OCI-LY7 (cell line): ENCODE data around the gene TMEM190. TPM values are rescaled to one million over a fixed set of nuclear protein-coding genes. Genes with fewer than 3 reads are reported as not detected.

Source experiments
- BruUV-seq: library from RNA; stranded (reverse); fragments of 400-500 nt; replicated peaks from 2 replicates; lab custom pipeline; 2021; lab: Mats Ljungman, UMichigan
- CTCF ChIA-PET: fragments of 300-600 bp; sonication (Branson Sonifier 250); formaldehyde crosslinking; loops from one replicate; lab custom pipeline; 2022; ENCODE audit warnings: antibody characterized with exemption; ENCODE audit not compliant: unreplicated experiment; lab: Charles Lee
- POLR2A ChIA-PET: fragments of 300-600 bp; sonication (Branson Sonifier 250); formaldehyde crosslinking; loops from one replicate; lab custom pipeline; 2022; ENCODE audit warnings: antibody characterized with exemption; lab: Charles Lee
- DNase-seq: peaks from one replicate; pipeline ENCODE4 v3.0.0-alpha.2; 2015; ENCODE audit warnings: low spot score
- H2AFZ ChIP-seq: fragments of 200-600 bp; sonication (generic), shearing (Covaris generic); 2 replicates; pipeline ENCODE4 v1.6.1; 2014; ENCODE audit warnings: mild to moderate bottlenecking, antibody characterized with exemption, low read length, moderate library complexity
- H3K27ac ChIP-seq: fragments of 200-600 bp; sonication (generic); 2 replicates; pipeline ENCODE4 v1.5.1; 2014; ENCODE audit warnings: mixed run types, low read depth, mild to moderate bottlenecking, moderate library complexity, low read length, inconsistent platforms; ENCODE audit not compliant: poor library complexity, severe bottlenecking
- H3K36me3 ChIP-seq: fragments of 200-600 bp; sonication (generic); 2 replicates; pipeline ENCODE4 v1.6.1; 2014; ENCODE audit warnings: mild to moderate bottlenecking, antibody characterized with exemption, low read length, moderate library complexity, mixed read lengths; ENCODE audit not compliant: insufficient read depth
- H3K4me1 ChIP-seq: fragments of 200-600 bp; sonication (generic); 2 replicates; pipeline ENCODE4 v1.5.1; 2014; ENCODE audit warnings: mild to moderate bottlenecking, low read length; ENCODE audit not compliant: insufficient read depth, poor library complexity, severe bottlenecking
- H3K4me2 ChIP-seq: fragments of 200-600 bp; sonication (generic); 2 replicates; pipeline ENCODE4 v1.6.1; 2014; ENCODE audit warnings: mild to moderate bottlenecking, low read length
- H3K4me3 ChIP-seq: fragments of 200-600 bp; sonication (generic); 2 replicates; pipeline ENCODE4 v1.5.1; 2014; ENCODE audit warnings: mild to moderate bottlenecking, low read depth, low read length; ENCODE audit not compliant: poor library complexity, severe bottlenecking
- H3K79me2 ChIP-seq: fragments of 200-600 bp; sonication (generic); 2 replicates; pipeline ENCODE4 v1.6.1; 2016; ENCODE audit warnings: low read depth, mild to moderate bottlenecking, low read length, moderate library complexity, mixed read lengths; ENCODE audit not compliant: insufficient read depth
- H3K9me2 ChIP-seq: fragments of 200-600 bp; sonication (generic); 2 replicates; pipeline ENCODE4 v1.6.1; 2016; ENCODE audit warnings: mild to moderate bottlenecking, low read length, mixed read lengths; ENCODE audit not compliant: insufficient read depth
- H3K9me3 ChIP-seq: fragments of 200-600 bp; sonication (generic); 2 replicates; pipeline ENCODE4 v1.6.1; 2014; ENCODE audit warnings: mild to moderate bottlenecking, mixed run types, low read length, mixed read lengths
- H4K20me1 ChIP-seq: fragments of 200-600 bp; sonication (generic); 2 replicates; pipeline ENCODE4 v1.6.1; 2014; ENCODE audit warnings: mild to moderate bottlenecking, antibody characterized with exemption, low read length, moderate library complexity, mixed read lengths; ENCODE audit not compliant: insufficient read depth
- EZH2phosphoT487 ChIP-seq: fragments of 200-600 bp; sonication (generic); IDR thresholded peaks from 2 replicates; pipeline ENCODE4 v1.6.1; 2018; ENCODE audit warnings: low read depth, borderline replicate concordance, mild to moderate bottlenecking, mixed run types, antibody characterized with exemption, low read length, moderate library complexity, mixed read lengths
- intact Hi-C: fragments of 100-400 bp; cut with micrococcal nuclease; formaldehyde crosslinking; loops from one replicate; pipeline ENCODE4 v1.10.0; 2022; ENCODE audit not compliant: unreplicated experiment
- total RNA-seq, 2 experiments: library from RNA; depleted of rRNA in 1 of 2; stranded (reverse); fragments of >200 nt in 1 of 2; shearing (Covaris generic) in 1 of 2; gene quantifications; 2 replicates each; pipeline ENCODE4 v1.2.3, GENCODE V29; 2014 to 2022
- TF ChIP-seq, protein P1 (sequence below): fragments of 200-600 bp; sonication (generic); conservative IDR thresholded peaks from 2 replicates; pipeline ENCODE4 v1.5.1; 2014; ENCODE audit warnings: mild to moderate bottlenecking, antibody characterized with exemption, low read length, moderate library complexity, mixed read lengths

Gene TMEM190
- total RNA-seq, 2 experiments from 2014 or later: not detected

DNA sequence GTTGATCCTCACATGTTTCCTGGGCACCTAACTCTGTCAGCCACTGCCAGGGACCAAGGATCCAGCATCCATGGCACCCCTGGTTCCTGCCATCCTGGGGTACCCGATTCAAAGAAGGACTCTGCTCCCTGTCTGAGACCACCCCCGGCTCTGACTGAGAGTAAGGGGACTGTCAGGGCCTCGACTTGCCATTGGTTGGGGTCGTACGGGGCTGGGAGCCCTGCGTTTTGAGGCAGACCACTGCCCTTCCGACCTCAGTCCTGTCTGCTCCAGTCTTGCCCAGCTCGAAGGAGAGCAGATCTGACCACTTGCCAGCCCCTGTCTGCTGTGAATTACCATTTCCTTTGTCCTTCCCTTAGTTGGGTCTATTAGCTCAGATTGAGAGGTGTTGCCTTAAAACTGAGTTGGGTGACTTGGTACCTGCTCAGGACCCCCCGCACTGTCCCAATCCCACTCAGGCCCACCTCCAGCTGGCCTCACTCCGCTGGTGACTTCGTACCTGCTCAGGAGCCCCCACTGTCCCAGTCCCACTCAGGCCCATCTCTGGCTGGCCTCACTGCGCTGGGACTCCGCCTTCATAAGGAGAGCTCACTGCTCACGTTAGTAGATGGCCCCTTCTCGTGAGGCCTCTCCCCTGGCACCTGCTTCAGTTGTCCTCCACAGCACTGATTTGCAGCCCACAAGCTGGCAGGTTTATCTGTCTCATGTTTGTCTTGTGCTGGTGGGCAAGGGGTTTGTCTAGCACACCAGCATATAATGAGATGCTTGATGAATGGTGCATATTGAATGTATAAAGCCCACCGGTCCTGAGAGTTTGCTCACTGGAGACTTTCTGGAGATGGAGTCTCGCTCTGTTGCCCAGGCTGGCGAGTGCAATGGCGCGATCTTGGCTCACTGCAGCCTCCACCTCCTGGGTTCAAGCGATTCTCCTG, 13.0 kb downstream of the TMEM190 start:
- no peak for TF ChIP-seq EZH2phosphoT487
- TF ChIP-seq, protein P1, sequence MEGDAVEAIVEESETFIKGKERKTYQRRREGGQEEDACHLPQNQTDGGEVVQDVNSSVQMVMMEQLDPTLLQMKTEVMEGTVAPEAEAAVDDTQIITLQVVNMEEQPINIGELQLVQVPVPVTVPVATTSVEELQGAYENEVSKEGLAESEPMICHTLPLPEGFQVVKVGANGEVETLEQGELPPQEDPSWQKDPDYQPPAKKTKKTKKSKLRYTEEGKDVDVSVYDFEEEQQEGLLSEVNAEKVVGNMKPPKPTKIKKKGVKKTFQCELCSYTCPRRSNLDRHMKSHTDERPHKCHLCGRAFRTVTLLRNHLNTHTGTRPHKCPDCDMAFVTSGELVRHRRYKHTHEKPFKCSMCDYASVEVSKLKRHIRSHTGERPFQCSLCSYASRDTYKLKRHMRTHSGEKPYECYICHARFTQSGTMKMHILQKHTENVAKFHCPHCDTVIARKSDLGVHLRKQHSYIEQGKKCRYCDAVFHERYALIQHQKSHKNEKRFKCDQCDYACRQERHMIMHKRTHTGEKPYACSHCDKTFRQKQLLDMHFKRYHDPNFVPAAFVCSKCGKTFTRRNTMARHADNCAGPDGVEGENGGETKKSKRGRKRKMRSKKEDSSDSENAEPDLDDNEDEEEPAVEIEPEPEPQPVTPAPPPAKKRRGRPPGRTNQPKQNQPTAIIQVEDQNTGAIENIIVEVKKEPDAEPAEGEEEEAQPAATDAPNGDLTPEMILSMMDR: no peak
- H3K4me1 ChIP-seq: peaks cover 36% of the 10 kb centered on the region
- H3K36me3 ChIP-seq: peaks cover 58% of the 10 kb centered on the region
- H3K4me3 ChIP-seq: no peak overlapping the region
- H3K9me3 ChIP-seq: no peaks in the 10 kb centered on the region
- no peak for DNase-seq
- H3K79me2 ChIP-seq: peaks cover 35% of the 10 kb centered on the region
- BruUV-seq: no TSS peak
- intact Hi-C loops: no loop called here
- H3K9me2 ChIP-seq: no peaks in the 10 kb centered on the region
- CTCF ChIA-PET: interaction anchor here (1.1 kb wide), 1 partner anchor 34 kb away, joined by 3 read pairs; no protein-coding TSS in a partner anchor
- POLR2A ChIA-PET: no interaction called here
- H2AFZ ChIP-seq: no peak overlapping the region
- peak overlapping the region; percentile 98 for H3K4me2 ChIP-seq
- no peak overlapping the region for H3K27ac ChIP-seq
- peaks cover 27% of the 10 kb centered on the region for H4K20me1 ChIP-seq

DNA sequence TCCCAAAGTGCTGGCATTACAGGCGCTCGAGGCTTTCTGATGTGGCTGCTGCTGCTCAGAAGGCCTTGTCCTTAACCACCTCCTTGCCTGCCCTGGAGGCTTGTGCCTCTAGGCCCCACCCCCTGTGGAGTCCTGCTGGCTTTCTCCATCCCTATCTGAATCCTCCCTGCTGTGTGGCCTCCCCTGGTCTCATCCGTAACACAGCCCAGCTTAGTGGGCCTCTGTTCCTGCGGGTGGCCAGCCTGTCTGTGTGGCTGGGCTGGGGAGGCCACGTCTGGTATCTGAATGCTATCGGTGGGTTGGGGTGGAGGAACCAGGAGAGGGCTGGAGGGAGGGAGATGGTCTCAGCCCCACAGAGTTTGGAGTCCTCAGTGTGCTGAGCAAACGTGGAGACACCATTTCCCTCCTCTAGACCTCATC, 13.8 kb downstream of the TMEM190 start:
- peak overlapping the region; percentile 35 for H3K27ac ChIP-seq
- BruUV-seq: no TSS peak

More for the DNA sequence above, 13.8 kb downstream of the TMEM190 start:
- DNase-seq: no peak
- Histone ChIP-seq H3K9me3 (no peaks in the 10 kb centered on the region), H3K4me2 (peak overlapping the region; percentile 15; the same call in 1 of the 2 replicates), H3K79me2 (peaks cover 32% of the 10 kb centered on the region), H3K36me3 (peaks cover 58% of the 10 kb centered on the region), H2AFZ (no peak overlapping the region), H3K4me3 (no peak overlapping the region), H3K9me2 (no peaks in the 10 kb centered on the region), H3K4me1 (peaks cover 31% of the 10 kb centered on the region), H4K20me1 (peaks cover 27% of the 10 kb centered on the region)
- TF ChIP-seq EZH2phosphoT487: no peak
- TF ChIP-seq, protein P1: no peak
- ChIA-PET POLR2A (interaction anchor here (0.7 to 0.9 kb wide), 2 partner anchors 12 to 233 kb away, joined by 3 read pairs; partner anchors contain the start of gene TNNI3), CTCF (no interaction called here)
- intact Hi-C loops: no loop called here
